Neural progenitor cell (in vitro differentiated cells): ENCODE data around the gene REX1BD.
"Not testable (repeated sequence)": the region's sequence is repeated elsewhere in the genome, so short reads cannot be mapped to it uniquely, and the experiment has no call there.

Experiments
- EZH2 ChIP-seq: fragments of 200-600 bp; sonication (generic); IDR thresholded peaks from 2 replicates; pipeline ENCODE4 v1.6.1; 2017; ENCODE audit warnings: antibody characterized with exemption, mild to moderate bottlenecking, moderate library complexity
- TF ChIP-seq, protein P1 (sequence below): fragments of 200-600 bp; sonication (generic); IDR thresholded peaks from 2 replicates; pipeline ENCODE4 v1.5.1; 2017; ENCODE audit warnings: antibody characterized with exemption, mild to moderate bottlenecking

DNA sequence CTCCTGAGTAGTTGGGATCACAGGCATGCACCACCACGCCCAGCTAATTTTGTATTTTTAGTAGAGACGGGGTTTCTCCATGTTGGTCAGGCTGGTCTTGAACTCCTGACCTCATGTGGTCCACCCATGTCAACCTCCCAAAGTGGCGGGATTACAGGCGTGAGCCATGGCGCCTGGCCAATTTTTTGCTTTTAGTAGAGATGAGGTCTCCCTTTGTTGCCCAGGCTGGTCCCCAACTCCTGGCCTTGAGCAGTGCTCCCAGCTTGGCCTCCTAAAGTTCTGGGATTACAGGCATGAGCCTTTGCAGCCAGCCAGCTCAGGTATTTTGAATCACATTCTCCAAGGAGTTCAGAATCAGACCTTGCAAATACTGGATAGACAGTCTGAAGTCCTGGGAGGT is 4.1 kb downstream of the REX1BD start:
- TF ChIP-seq, protein P1, sequence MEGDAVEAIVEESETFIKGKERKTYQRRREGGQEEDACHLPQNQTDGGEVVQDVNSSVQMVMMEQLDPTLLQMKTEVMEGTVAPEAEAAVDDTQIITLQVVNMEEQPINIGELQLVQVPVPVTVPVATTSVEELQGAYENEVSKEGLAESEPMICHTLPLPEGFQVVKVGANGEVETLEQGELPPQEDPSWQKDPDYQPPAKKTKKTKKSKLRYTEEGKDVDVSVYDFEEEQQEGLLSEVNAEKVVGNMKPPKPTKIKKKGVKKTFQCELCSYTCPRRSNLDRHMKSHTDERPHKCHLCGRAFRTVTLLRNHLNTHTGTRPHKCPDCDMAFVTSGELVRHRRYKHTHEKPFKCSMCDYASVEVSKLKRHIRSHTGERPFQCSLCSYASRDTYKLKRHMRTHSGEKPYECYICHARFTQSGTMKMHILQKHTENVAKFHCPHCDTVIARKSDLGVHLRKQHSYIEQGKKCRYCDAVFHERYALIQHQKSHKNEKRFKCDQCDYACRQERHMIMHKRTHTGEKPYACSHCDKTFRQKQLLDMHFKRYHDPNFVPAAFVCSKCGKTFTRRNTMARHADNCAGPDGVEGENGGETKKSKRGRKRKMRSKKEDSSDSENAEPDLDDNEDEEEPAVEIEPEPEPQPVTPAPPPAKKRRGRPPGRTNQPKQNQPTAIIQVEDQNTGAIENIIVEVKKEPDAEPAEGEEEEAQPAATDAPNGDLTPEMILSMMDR: not testable (repeated sequence)
- not testable (repeated sequence) for TF ChIP-seq EZH2
